ENCODE data around the gene KRT78. TPM values are rescaled to one million over a fixed set of nuclear protein-coding genes. Genes with fewer than 3 reads are reported as not detected.
A peak's percentile ranks its signal among the peaks of the same experiment; 100 is the strongest.

Gene KRT78
- total RNA-seq, 2 experiments from 2014 or later, result not detected

GRCh38 chr12:52850681-52851080 is 1.9 kb upstream of the KRT78 start:
- POLR2A ChIA-PET, result no interaction called here
- intact Hi-C loops (cut with DNase I, micrococcal nuclease), result no loop called here
- CTCF ChIA-PET, result interaction anchor here (0.5 kb wide), 1 partner anchor 46 kb away, joined by 5 read pairs; no protein-coding TSS in a partner anchor

DNA sequence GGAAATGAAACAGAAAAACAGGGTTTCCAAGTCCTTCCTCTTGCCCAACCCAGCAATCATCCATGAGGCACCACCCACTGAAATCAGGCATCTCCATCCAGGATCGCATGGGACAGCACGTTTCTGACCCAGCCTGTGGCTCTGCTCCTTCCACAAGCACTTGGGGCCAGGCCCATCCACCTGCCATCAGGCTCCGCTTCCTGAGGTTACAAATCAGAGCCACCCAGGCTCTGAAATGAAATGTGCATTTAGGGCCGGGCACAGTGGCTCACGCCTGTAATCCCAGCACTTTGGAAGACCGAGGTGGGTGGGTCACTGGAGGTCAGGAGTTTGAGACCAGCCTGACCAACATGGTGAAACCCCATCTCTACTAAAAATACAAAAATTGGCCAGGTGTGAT is 717 bp upstream of the KRT78 start:
- Mint-ChIP-seq H3K36me3 (ENCODE audit: low read depth) (no peaks in the 10 kb centered on the region), H3K27me3 (peaks cover 3% of the 10 kb centered on the region), H3K27ac (no peak overlapping the region), H3K4me1 (no peaks in the 10 kb centered on the region), H3K4me3 (no peak overlapping the region), H3K9me3 (ENCODE audit: low read depth) (no peaks in the 10 kb centered on the region)
- intact Hi-C loops (cut with DNase I, micrococcal nuclease), result no loop called here
- CTCF ChIA-PET, result no interaction called here
- ATAC-seq (no peak), DNase-seq (no peak)
- POLR2A ChIA-PET, result no interaction called here

More at GRCh38 chr12:52850681-52851080, 1.9 kb upstream of the KRT78 start:
- H3K4me3 Mint-ChIP-seq, result no peak overlapping the region
- DNase-seq, result no peak
- ATAC-seq, result no peak
- no peaks in the 10 kb centered on the region for H3K36me3 Mint-ChIP-seq (ENCODE audit: low read depth)
- H3K9me3 Mint-ChIP-seq (ENCODE audit: low read depth), result peaks cover under 1% of the 10 kb centered on the region
- H3K27ac Mint-ChIP-seq, result no peak overlapping the region
- no peaks in the 10 kb centered on the region for H3K4me1 Mint-ChIP-seq
- peaks cover 3% of the 10 kb centered on the region for H3K27me3 Mint-ChIP-seq

DNA sequence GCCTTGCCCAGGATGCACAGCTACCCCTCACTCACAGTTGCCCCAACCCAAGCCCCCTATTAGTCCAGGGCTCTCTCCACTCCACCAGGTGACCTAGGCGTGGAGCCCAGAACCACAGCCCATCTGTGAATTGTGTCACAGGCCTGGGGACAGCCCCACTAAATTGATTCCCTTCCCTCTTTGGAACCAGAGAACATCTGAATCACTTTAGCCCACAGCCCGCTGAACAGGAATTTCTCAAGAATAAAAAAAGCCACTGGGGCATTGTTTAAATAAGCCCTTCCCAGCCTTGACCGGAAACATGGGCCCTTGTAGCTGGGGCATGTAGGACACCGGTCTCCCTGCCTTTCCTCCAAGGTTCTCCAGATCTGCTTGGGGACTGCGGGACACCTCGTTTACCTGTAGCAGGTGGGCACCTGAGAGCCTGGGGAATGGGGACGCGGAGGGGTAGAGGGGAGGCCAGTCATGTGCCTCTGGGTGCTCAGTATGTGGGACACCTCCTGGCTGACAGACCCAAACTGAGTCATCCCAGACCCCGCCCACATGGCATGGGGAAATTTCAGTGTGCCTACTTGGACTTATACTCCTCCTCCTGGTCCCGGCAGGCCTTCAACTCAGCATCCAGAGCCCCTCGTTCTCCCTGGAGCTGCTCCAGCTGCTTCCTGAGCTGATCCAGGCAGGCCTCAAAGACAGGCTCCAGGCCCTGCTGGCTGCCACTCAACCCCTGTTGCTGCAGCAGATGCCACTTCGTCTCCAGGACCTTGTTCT is 1.3 kb downstream of the KRT78 start:
- H3K4me3 Mint-ChIP-seq, result no peak overlapping the region
- no peaks in the 10 kb centered on the region for H3K27me3 Mint-ChIP-seq
- ATAC-seq, result no peak
- no peaks in the 10 kb centered on the region for H3K36me3 Mint-ChIP-seq (ENCODE audit: low read depth)
- no peak for DNase-seq
- intact Hi-C loops (cut with DNase I, micrococcal nuclease), result no loop called here
- no peak overlapping the region for H3K27ac Mint-ChIP-seq
- CTCF ChIA-PET, result no interaction called here
- POLR2A ChIA-PET, result no interaction called here
- H3K4me1 Mint-ChIP-seq, result no peaks in the 10 kb centered on the region
- H3K9me3 Mint-ChIP-seq (ENCODE audit: low read depth), result no peaks in the 10 kb centered on the region

DNA sequence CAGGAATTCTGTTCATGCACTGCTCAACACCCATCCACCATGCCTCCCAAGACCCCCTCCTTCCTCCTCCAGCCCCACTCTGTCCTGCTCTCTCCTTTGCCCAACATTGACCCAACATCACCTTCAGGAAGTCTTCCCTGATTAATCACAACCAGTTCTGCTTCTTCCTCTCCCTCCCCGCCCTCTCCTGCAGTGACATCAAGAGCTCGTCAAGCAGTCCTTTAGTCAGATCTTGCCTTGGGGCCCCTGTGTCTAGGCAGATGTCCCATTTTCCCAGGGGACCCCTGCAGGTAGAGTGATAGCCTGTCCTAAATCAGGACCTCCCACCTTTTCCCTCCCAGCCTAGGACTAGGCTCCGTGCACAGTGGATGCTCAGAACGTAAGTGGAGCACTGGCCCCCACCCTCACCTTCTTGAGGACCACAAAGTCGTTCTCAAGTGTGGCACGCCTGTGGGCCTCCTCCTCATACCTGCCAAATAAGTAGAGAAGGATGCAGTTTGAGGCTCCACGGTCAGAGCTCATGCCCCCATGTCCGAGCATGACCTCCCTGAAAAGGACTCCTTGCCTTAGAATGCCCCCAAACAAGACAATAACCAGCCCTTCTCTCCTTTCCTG is 2.3 kb downstream of the KRT78 start:
- Mint-ChIP-seq H3K4me1 (peaks cover 4% of the 10 kb centered on the region), H3K27ac (no peak overlapping the region), H3K9me3 (ENCODE audit: low read depth) (no peaks in the 10 kb centered on the region), H3K27me3 (no peaks in the 10 kb centered on the region), H3K4me3 (no peak overlapping the region), H3K36me3 (ENCODE audit: low read depth) (no peaks in the 10 kb centered on the region)
- intact Hi-C loops (cut with DNase I, micrococcal nuclease), result no loop called here
- CTCF ChIA-PET, result interaction anchor here (0.7 to 0.8 kb wide), 2 partner anchors 22 to 160 kb away, joined by 3 to 5 read pairs; partner anchors contain the start of gene EIF4B
- no peak for DNase-seq
- POLR2A ChIA-PET, result no interaction called here
- ATAC-seq, result no peak

GRCh38 chr12:52845946-52846345 is 2.8 kb downstream of the KRT78 start:
- ChIA-PET POLR2A (no interaction called here), CTCF (interaction anchor here (0.7 to 0.8 kb wide), 2 partner anchors 22 to 160 kb away, joined by 3 to 5 read pairs; partner anchors contain the start of gene EIF4B)
- no peaks in the 10 kb centered on the region for H3K36me3 Mint-ChIP-seq (ENCODE audit: low read depth)
- H3K4me1 Mint-ChIP-seq, result peaks cover 4% of the 10 kb centered on the region
- no peaks in the 10 kb centered on the region for H3K9me3 Mint-ChIP-seq (ENCODE audit: low read depth)
- ATAC-seq (no peak), DNase-seq (no peak)
- H3K4me3 Mint-ChIP-seq, result no peak overlapping the region
- H3K27ac Mint-ChIP-seq, result no peak overlapping the region
- H3K27me3 Mint-ChIP-seq, result no peaks in the 10 kb centered on the region
- intact Hi-C loops (cut with DNase I, micrococcal nuclease), result no loop called here

DNA sequence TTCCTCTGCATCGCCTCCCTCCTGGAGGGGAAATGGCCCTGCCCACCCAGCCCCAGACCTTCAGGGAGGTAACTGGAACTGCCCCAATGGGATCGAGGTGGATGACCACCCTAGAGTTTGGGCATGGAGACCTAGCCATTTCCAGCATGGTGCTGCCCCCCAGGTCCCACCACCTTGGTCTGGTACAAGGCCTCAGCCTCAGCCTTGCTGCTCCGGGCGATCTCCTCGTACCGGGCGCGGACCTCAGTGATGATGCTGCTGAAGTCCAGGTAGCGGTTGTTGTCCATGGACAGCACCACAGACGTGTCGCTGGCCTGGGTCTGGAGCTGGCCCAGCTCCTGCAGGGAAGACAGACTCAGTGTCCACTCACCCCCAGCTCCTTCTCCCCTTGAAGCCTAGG is 4.4 kb downstream of the KRT78 start:
- H3K27ac Mint-ChIP-seq, result no peak overlapping the region
- no peak for DNase-seq
- H3K27me3 Mint-ChIP-seq, result no peaks in the 10 kb centered on the region
- H3K4me1 Mint-ChIP-seq, result peaks cover 4% of the 10 kb centered on the region
- no peak overlapping the region for H3K4me3 Mint-ChIP-seq
- H3K9me3 Mint-ChIP-seq (ENCODE audit: low read depth), result no peaks in the 10 kb centered on the region
- intact Hi-C loops (cut with DNase I, micrococcal nuclease), result no loop called here
- H3K36me3 Mint-ChIP-seq (ENCODE audit: low read depth), result no peaks in the 10 kb centered on the region
- ChIA-PET POLR2A (no interaction called here), CTCF (interaction anchor here (0.6 to 1.2 kb wide), 3 partner anchors 26 to 291 kb away, joined by 3 to 5 read pairs (median 3); no protein-coding TSS in a partner anchor)
- no peak for ATAC-seq

- intact Hi-C loops (cut with DNase I, micrococcal nuclease), result no loop called here
- Mint-ChIP-seq H3K27ac (no peak overlapping the region), H3K36me3 (ENCODE audit: low read depth) (no peaks in the 10 kb centered on the region), H3K4me3 (no peak overlapping the region), H3K27me3 (peaks cover 5% of the 10 kb centered on the region), H3K4me1 (peaks cover 31% of the 10 kb centered on the region), H3K9me3 (ENCODE audit: low read depth) (no peaks in the 10 kb centered on the region)
- ATAC-seq (no peak), DNase-seq (no peak)
- ChIA-PET CTCF (interaction anchor here (0.9 to 1.7 kb wide), 3 partner anchors 21 to 46 kb away, joined by 3 to 5 read pairs (median 4); no protein-coding TSS in a partner anchor), POLR2A (interaction anchor here (0.7 kb wide), 1 partner anchor 40 kb away, joined by 3 read pairs; no protein-coding TSS in a partner anchor)
Observed at GRCh38 chr12:52839436-52840105, 9.2 kb downstream of the KRT78 start.

DNA sequence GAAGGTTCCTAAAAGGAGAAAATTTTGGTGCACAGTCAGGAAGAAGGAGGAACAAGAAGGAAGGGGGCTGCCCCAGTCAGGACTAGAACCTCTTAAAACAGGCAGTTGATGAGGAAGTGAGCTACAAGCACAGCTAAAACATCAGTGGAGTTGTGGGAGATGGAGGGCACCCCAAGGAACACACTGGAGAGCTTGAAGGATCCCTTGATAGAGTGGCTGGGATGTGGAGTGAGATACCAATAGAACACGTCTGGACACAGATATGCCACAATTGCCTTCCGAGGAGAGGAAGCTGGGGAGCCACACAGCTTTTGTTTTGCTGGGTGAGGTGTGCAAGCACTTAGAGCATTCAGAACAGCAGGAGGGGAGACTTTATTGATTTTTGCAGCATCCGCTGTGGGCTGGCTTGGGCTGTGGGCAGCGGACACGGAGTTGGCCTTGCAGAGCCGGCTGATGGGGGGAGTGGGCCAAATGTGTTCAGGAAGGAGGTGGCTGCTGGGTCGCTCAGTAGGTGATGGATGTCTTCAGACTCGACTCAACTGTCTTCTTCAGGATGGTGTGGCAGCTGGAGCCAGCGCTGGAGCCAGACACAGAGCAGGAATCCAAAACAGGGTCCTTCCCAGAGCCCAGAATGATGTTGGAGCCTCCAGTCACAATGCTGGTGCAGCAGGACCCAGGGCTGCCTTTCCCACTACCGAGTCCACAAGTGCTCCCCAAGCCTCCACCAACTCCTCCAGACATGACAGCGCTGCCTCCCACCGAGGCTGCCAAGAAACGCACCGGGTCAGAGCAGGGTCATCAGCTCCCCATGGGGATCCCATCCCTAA is 10.0 kb downstream of the KRT78 start:
- peaks cover 31% of the 10 kb centered on the region for H3K4me1 Mint-ChIP-seq

GRCh38 chr12:52837781-52838608 is 10.8 kb downstream of the KRT78 start:
- peaks cover 31% of the 10 kb centered on the region for H3K4me1 Mint-ChIP-seq

More for the DNA sequence above, 10.0 kb downstream of the KRT78 start:
- intact Hi-C loops (cut with DNase I, micrococcal nuclease), result no loop called here
- ATAC-seq (no peak), DNase-seq (no peak)
- no peaks in the 10 kb centered on the region for H3K36me3 Mint-ChIP-seq (ENCODE audit: low read depth)
- CTCF ChIA-PET, result interaction anchor here (0.6 to 1.4 kb wide), 3 partner anchors 21 to 264 kb away, joined by 3 to 4 read pairs (median 3); no protein-coding TSS in a partner anchor
- no peaks in the 10 kb centered on the region for H3K9me3 Mint-ChIP-seq (ENCODE audit: low read depth)
- no peak overlapping the region for H3K27ac Mint-ChIP-seq
- H3K4me3 Mint-ChIP-seq, result no peak overlapping the region
- POLR2A ChIA-PET, result no interaction called here
- H3K27me3 Mint-ChIP-seq, result peaks cover 5% of the 10 kb centered on the region

GRCh38 chr12:52837413-52837741 is 11.4 kb downstream of the KRT78 start:
- Mint-ChIP-seq H3K4me1 (peaks cover 30% of the 10 kb centered on the region), H3K36me3 (ENCODE audit: low read depth) (no peaks in the 10 kb centered on the region), H3K4me3 (no peak overlapping the region), H3K27me3 (peaks cover 5% of the 10 kb centered on the region), H3K27ac (peak overlapping the region; percentile 72), H3K9me3 (ENCODE audit: low read depth) (no peaks in the 10 kb centered on the region)
- CTCF ChIA-PET, result interaction anchor here (0.5 to 0.7 kb wide), 3 partner anchors 32 to 271 kb away, joined by 3 to 4 read pairs (median 3); no protein-coding TSS in a partner anchor
- peak; percentile 27 for DNase-seq
- POLR2A ChIA-PET, result no interaction called here
- no peak for ATAC-seq
- intact Hi-C loops (cut with DNase I, micrococcal nuclease), result no loop called here

More at GRCh38 chr12:52837781-52838608, 10.8 kb downstream of the KRT78 start:
- intact Hi-C loops (cut with DNase I, micrococcal nuclease), result no loop called here
- H3K4me3 Mint-ChIP-seq, result no peak overlapping the region
- no peak for ATAC-seq
- no peaks in the 10 kb centered on the region for H3K36me3 Mint-ChIP-seq (ENCODE audit: low read depth)
- DNase-seq, result no peak
- peaks cover 5% of the 10 kb centered on the region for H3K27me3 Mint-ChIP-seq
- no peaks in the 10 kb centered on the region for H3K9me3 Mint-ChIP-seq (ENCODE audit: low read depth)
- ChIA-PET POLR2A (no interaction called here), CTCF (interaction anchor here (0.5 to 1.4 kb wide), 4 partner anchors 31 to 271 kb away, joined by 3 to 4 read pairs (median 4); no protein-coding TSS in a partner anchor)
- H3K27ac Mint-ChIP-seq, result peak overlapping the region; percentile 72

Data from activated CD4-positive, alpha-beta T cell treated with anti-CD3 and anti-CD28 coated beads for 36 hours (primary cell).